K562 (cell line): ENCODE results near the gene ZBTB8A. TPM values are rescaled to one million over a fixed set of nuclear protein-coding genes. Genes with fewer than 3 reads are reported as not detected.

Source experiments
- ATAC-seq: fragments of 200-7000 bp; cut with Tn5 transposase; 3 replicates; pipeline ENCODE4 v1.9.1; 2020; ENCODE audit warnings: moderate library complexity
- BruUV-seq: library from RNA; stranded (reverse); fragments of 400-500 nt; replicated peaks from 2 replicates; lab custom pipeline; 2021; lab: Mats Ljungman, UMichigan
- CTCF ChIA-PET: fragments of 300-600 bp; formaldehyde crosslinking; extraction: SDS; loops from one replicate; lab custom pipeline; 2021; ENCODE audit warnings: low intra/inter-chr PET ratio; lab: Yijun Ruan, JAX
- POLR2A ChIA-PET: fragments of 300-600, 350-650 bp; sonication (Branson Sonifier 250); formaldehyde crosslinking; extraction: SDS; loops from one replicate; lab custom pipeline; 2021; ENCODE audit warnings: antibody characterized with exemption, inconsistent platforms; lab: Yijun Ruan, JAX
- DNase-seq, 4 experiments: peaks; one replicate each; pipeline versions ENCODE4 v3.0.0 to v3.0.0-alpha.2; 2011 to 2018; ENCODE audit warnings: low spot score in 3 of 4, mixed read lengths in 3 of 4; ENCODE audit errors: extremely low read depth in 1 of 4
- FAIRE-seq: peaks from 2 replicates; lab custom pipeline; 2011; peaks lifted over from hg19 to GRCh38; lab: Jason Lieb, UNC
- H2AFZ ChIP-seq: 2 replicates; pipeline ENCODE4 v1.6.0; 2011; ENCODE audit warnings: low read depth, low read length, control low read depth, inconsistent platforms
- H3K27ac ChIP-seq: fragments of 200-600 bp; 3 replicates; pipeline ENCODE4 v1.8.0; 2011; ENCODE audit warnings: low read depth, mild to moderate bottlenecking, control low read depth, inconsistent platforms, low read length, moderate library complexity, mixed read lengths; ENCODE audit errors: extremely low read depth
- H3K27me3 ChIP-seq, 2 experiments: fragments of 300-600 bp in 1 of 2; 2 replicates in 1 of 2; 3 replicates in 1 of 2; pipeline versions ENCODE4 v1.6.0 to v1.8.0; 2011; ENCODE audit warnings: inconsistent platforms in 2 of 2, low read length in 2 of 2, mild to moderate bottlenecking in 1 of 2, mixed read lengths in 1 of 2, moderate library complexity in 1 of 2; ENCODE audit not compliant: control insufficient read depth in 2 of 2, insufficient read depth in 2 of 2
- H3K36me3 ChIP-seq: fragments of 300-600 bp; 3 replicates; pipeline ENCODE4 v1.8.0; 2011; ENCODE audit warnings: mild to moderate bottlenecking, low read length, inconsistent platforms; ENCODE audit not compliant: control insufficient read depth, insufficient read depth
- H3K4me1 ChIP-seq, 2 experiments: fragments of 200-600 bp in 1 of 2; replicated peaks in 1 of 2; 2 replicates in 1 of 2; 3 replicates in 1 of 2; pipeline versions ENCODE4 v1.5.1 to v1.8.0; 2011; ENCODE audit warnings: inconsistent platforms in 2 of 2, low read length in 2 of 2, mild to moderate bottlenecking in 1 of 2, mixed read lengths in 1 of 2, moderate library complexity in 1 of 2; ENCODE audit not compliant: control insufficient read depth in 2 of 2, insufficient read depth in 2 of 2
- H3K4me2 ChIP-seq: 2 replicates; pipeline ENCODE4 v1.6.1; 2011; ENCODE audit warnings: low read length, control low read depth, inconsistent platforms, mixed read lengths; ENCODE audit not compliant: insufficient read depth
- H3K4me3 ChIP-seq: fragments of 200-600 bp; sonication (generic), shearing (Covaris generic); 2 replicates; pipeline ENCODE4 v1.5.1; 2016; ENCODE audit warnings: control low read depth, inconsistent platforms
- H3K79me2 ChIP-seq: fragments of 200-600 bp; 3 replicates; pipeline ENCODE4 v1.8.0; 2011; ENCODE audit warnings: low read length, inconsistent platforms; ENCODE audit not compliant: control insufficient read depth, insufficient read depth
- H3K9ac ChIP-seq, 2 experiments: 2 replicates each; pipeline versions ENCODE4 v1.6.0 to v1.6.1; 2011; ENCODE audit warnings: low read depth in 2 of 2, low read length in 2 of 2, control low read depth in 1 of 2, inconsistent platforms in 1 of 2, mild to moderate bottlenecking in 1 of 2, mixed read lengths in 1 of 2; ENCODE audit not compliant: insufficient read depth in 1 of 2
- H3K9me1 ChIP-seq: one replicate; pipeline ENCODE4 v1.6.0; 2011; ENCODE audit warnings: inconsistent platforms, mild to moderate bottlenecking, low read length, moderate library complexity; ENCODE audit not compliant: control insufficient read depth, insufficient read depth
- H3K9me3 ChIP-seq: replicated peaks from 2 replicates; pipeline ENCODE4 v1.5.1; 2011; ENCODE audit warnings: low read depth, low read length, inconsistent platforms; ENCODE audit not compliant: control insufficient read depth, insufficient read depth
- H4K20me1 ChIP-seq: replicated peaks from 2 replicates; pipeline ENCODE4 v1.6.1; 2011; ENCODE audit warnings: low read length, inconsistent platforms, mixed read lengths; ENCODE audit not compliant: control insufficient read depth, insufficient read depth
- ARNT ChIP-seq, 2 experiments: fragments of 450-650 bp; IDR thresholded peaks; 2 replicates each; pipeline ENCODE4 v1.6.1; 2016; ENCODE audit warnings: mild to moderate bottlenecking in 1 of 2
- ATF7 ChIP-seq: fragments of 450-650 bp; IDR thresholded peaks from 2 replicates; pipeline ENCODE4 v1.7.1; 2014; ENCODE audit warnings: mild to moderate bottlenecking, moderate library complexity
- CBX1 ChIP-seq: sonication (generic); IDR thresholded peaks from 2 replicates; pipeline ENCODE4 v1.6.1; 2016; ENCODE audit warnings: antibody characterized with exemption, low read depth, mild to moderate bottlenecking
- ESRRA ChIP-seq: fragments of 450-650 bp; IDR thresholded peaks from 2 replicates; pipeline ENCODE4 v1.6.1; 2014; ENCODE audit warnings: low read depth, mild to moderate bottlenecking, moderate library complexity, borderline replicate concordance
- FOXA3 ChIP-seq, 2 experiments: fragments of 450-650 bp in 1 of 2; sonication (generic) in 1 of 2; formaldehyde crosslinking; IDR thresholded peaks in 1 of 2; conservative IDR thresholded peaks in 1 of 2; 2 replicates each; pipeline versions ENCODE4 v1.4.0 to v1.8.0; 2020 to 2022; ENCODE audit warnings: mild to moderate bottlenecking in 2 of 2, missing genetic modification reagents in 1 of 2
- FOXK2 ChIP-seq, 2 experiments: fragments of 450-650 bp; IDR thresholded peaks in 1 of 2; conservative IDR thresholded peaks in 1 of 2; 2 replicates each; pipeline ENCODE4 v1.6.1; 2016; ENCODE audit warnings: low read depth in 2 of 2, mild to moderate bottlenecking in 1 of 2
- HMG20A ChIP-seq: fragments of 450-650 bp; formaldehyde crosslinking; conservative IDR thresholded peaks from 2 replicates; pipeline ENCODE4 v1.4.0; 2020; ENCODE audit warnings: mild to moderate bottlenecking, mixed read lengths
- HNRNPL ChIP-seq: fragments of 200-400 bp; formaldehyde crosslinking; IDR thresholded peaks from 2 replicates; pipeline ENCODE4 v1.6.1; 2017; ENCODE audit warnings: low read depth, mild to moderate bottlenecking, low read length
- MAZ ChIP-seq, 2 experiments: fragments of 450-650 bp in 1 of 2; sonication (generic) in 1 of 2; formaldehyde crosslinking; IDR thresholded peaks in 1 of 2; conservative IDR thresholded peaks in 1 of 2; 2 replicates each; pipeline versions ENCODE4 v1.4.0 to v1.5.0; 2020; ENCODE audit warnings: mild to moderate bottlenecking in 1 of 2, missing genetic modification reagents in 1 of 2
- MCM2 ChIP-seq: fragments of 450-650 bp; IDR thresholded peaks from 2 replicates; pipeline ENCODE4 v1.6.1; 2017; ENCODE audit warnings: low read depth, mild to moderate bottlenecking
- MEIS2 ChIP-seq: fragments of 450-650 bp; IDR thresholded peaks from 2 replicates; pipeline ENCODE4 v1.6.1; 2014; ENCODE audit warnings: mild to moderate bottlenecking; ENCODE audit not compliant: partially characterized antibody
- NRF1 ChIP-seq, 2 experiments: fragments of 450-650 bp; IDR thresholded peaks in 1 of 2; conservative IDR thresholded peaks in 1 of 2; 2 replicates each; pipeline ENCODE4 v1.6.1; 2014; ENCODE audit warnings: mild to moderate bottlenecking in 2 of 2
- PRPF4 ChIP-seq: fragments of 200-400 bp; formaldehyde crosslinking; IDR thresholded peaks from one replicate; pipeline ENCODE4 v1.6.1; 2017; ENCODE audit warnings: low read length, low read depth, mild to moderate bottlenecking; ENCODE audit not compliant: insufficient read depth, poor library complexity, severe bottlenecking
- RB1 ChIP-seq: fragments of 450-650 bp; IDR thresholded peaks from 2 replicates; pipeline ENCODE4 v1.6.1; 2017; ENCODE audit warnings: low read depth, mild to moderate bottlenecking
- RBM39 ChIP-seq: fragments of 200-400 bp; formaldehyde crosslinking; optimal IDR thresholded peaks from 2 replicates; pipeline ENCODE3; 2018; ENCODE audit warnings: low read depth, low read length
- STAG1 ChIP-seq: sonication (generic); formaldehyde crosslinking; IDR thresholded peaks from 2 replicates; pipeline ENCODE4 v1.5.0; 2020; ENCODE audit warnings: missing genetic modification reagents, borderline replicate concordance
- STAT5A ChIP-seq: IDR thresholded peaks from 2 replicates; pipeline ENCODE4 v1.6.1; 2012; ENCODE audit warnings: low read length, inconsistent platforms, borderline replicate concordance
- SUPT5H ChIP-seq: fragments of 450-650 bp; IDR thresholded peaks from 2 replicates; pipeline ENCODE4 v1.6.1; 2016
- WGBS: fragments of 100-300 bp; shearing (Covaris generic); methylation state at CpG from one replicate; pipeline ENCODE4 v1.1.6; 2016; ENCODE audit warnings: low coverage, mixed read lengths; ENCODE audit not compliant: insufficient coverage; ENCODE audit errors: missing lambda C conversion rate; 5-methylcytosine and 5-hydroxymethylcytosine counted together
- in situ Hi-C: fragments of 300-500 bp; cut with MboI; formaldehyde crosslinking; loops from 4 replicates; pipeline ENCODE4 v1.15.0; 2018; ENCODE audit warnings: inconsistent platforms, mixed read lengths
- intact Hi-C: fragments of 100-400 bp; cut with micrococcal nuclease; formaldehyde crosslinking; loops from 2 replicates; pipeline ENCODE4 v1.14.2; 2022
- polyA plus RNA-seq, 8 experiments: library from polyadenylated mRNA; depleted of rRNA in 4 of 8; stranded (reverse) in 5 of 8; unstranded in 3 of 8; fragments of >200 nt; fragmentation: Nextera tagmentation in 2 of 8; fragmentation: Illumina TruSeq in 1 of 8; extraction: Ambion mirVana in 2 of 8; extraction: Trizol in 1 of 8; gene quantifications; 2 replicates each; pipeline versions ENCODE4 v1.2.1 to v1.2.3, GENCODE V29; 2011 to 2014; ENCODE audit warnings: inconsistent platforms in 1 of 8, missing spikeins in 1 of 8
- total RNA-seq, 7 experiments: library from RNA; depleted of rRNA in 6 of 7; stranded (reverse); fragments of >200 nt in 6 of 7; fragmentation: Illumina TruSeq in 2 of 7; extraction: Trizol in 2 of 7; gene quantifications; 2 replicates each; pipeline versions ENCODE4 v1.2.1 to v1.2.3, GENCODE V29; 2011 to 2021; ENCODE audit warnings: low replicate concordance in 1 of 7
- TF ChIP-seq, protein P1 (sequence below), 2 experiments: IDR thresholded peaks in 1 of 2; conservative IDR thresholded peaks in 1 of 2; 2 replicates each; pipeline ENCODE4 v1.6.1; 2016; ENCODE audit warnings: low read depth in 2 of 2, mild to moderate bottlenecking in 1 of 2, missing compliant biosample characterization in 1 of 2, missing genetic modification characterization in 1 of 2, moderate library complexity in 1 of 2
- TF ChIP-seq, protein P2 (sequence below): fragments of 450-650 bp; IDR thresholded peaks from 2 replicates; pipeline ENCODE4 v1.6.1; 2016

The ZBTB8A gene
- total and polyA plus RNA-seq, 9 of the 15 experiments (the other 6 are each of a cell fraction or from before 2014, with no cell fraction given), result 0.01 to 0.64 (median 0.09) TPM

DNA sequence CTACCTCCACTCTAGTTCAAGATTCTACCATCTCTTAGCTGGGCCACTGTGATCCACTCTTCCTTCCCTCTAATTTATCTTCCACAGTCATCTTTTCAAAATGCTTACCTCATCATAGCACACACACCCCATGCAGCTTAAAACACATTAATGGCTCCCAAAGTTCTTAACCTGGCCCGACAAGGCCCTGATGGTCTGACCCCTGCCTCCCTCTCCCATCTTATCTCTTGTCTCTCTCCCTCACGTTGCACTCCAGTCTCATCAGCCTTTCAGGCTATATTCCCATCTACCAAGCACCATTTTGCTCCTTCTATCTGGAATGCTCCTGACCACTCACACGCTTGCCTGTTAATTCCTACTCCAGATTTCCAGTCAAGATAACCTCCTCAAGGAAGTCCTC, 2.5 kb upstream of the ZBTB8A start:
- DNase-seq (peak in 2 of 4 experiments; percentile 42 to 46), ATAC-seq (peak; percentile 74), FAIRE-seq (no peak)
- H3K9me1 ChIP-seq, result no peaks in the 10 kb centered on the region
- H3K79me2 ChIP-seq, result no peaks in the 10 kb centered on the region
- no peak overlapping the region for H3K4me3 ChIP-seq
- ChIA-PET POLR2A (interaction anchor here (0.8 to 1.5 kb wide), 3 partner anchors 11 to 41 kb away, joined by 4 to 5 read pairs (median 5); no protein-coding TSS in a partner anchor), CTCF (no interaction called here)
- in situ Hi-C loops, result no loop called here
- no peak overlapping the region for H3K9ac ChIP-seq
- no peaks in the 10 kb centered on the region for H3K36me3 ChIP-seq
- peaks cover 41 to 47% of the 10 kb centered on the region in 2 experiments for H3K27me3 ChIP-seq
- H3K27ac ChIP-seq, result no peak overlapping the region
- 2% methylated on average over 3 of the region's 3 CpGs for WGBS
- peaks cover 9 to 12% of the 10 kb centered on the region in 2 experiments for H3K4me1 ChIP-seq
- BruUV-seq, result no TSS peak
- intact Hi-C loops, result no loop called here
- peak overlapping the region; percentile 58 for H3K4me2 ChIP-seq
- no peak overlapping the region for H2AFZ ChIP-seq
- H4K20me1 ChIP-seq, result no peaks in the 10 kb centered on the region
- H3K9me3 ChIP-seq, result no peaks in the 10 kb centered on the region
- TF ChIP-seq MEIS2 (peak; percentile 31), HNRNPL (no peak), STAT5A (no peak), STAG1 (CRISPR knock-in tag) (no peak), CBX1 (no peak), FOXA3 (CRISPR knock-in tag; conservative IDR thresholded peaks at IDR 0.05 in 1 of 2, IDR thresholded peaks at IDR 0.05 in 1 of 2) (0 out of 4 replicates have a peak, but pooled peaks of 1 of the 2 experiments have one; percentile 15), HMG20A (CRISPR knock-in tag) (no peak), FOXK2 (conservative IDR thresholded peaks at IDR 0.05 in 1 of 2, IDR thresholded peaks at IDR 0.05 in 1 of 2; ENCODE audit: low read depth in 2 of 2) (no peak), NRF1 (conservative IDR thresholded peaks at IDR 0.05 in 1 of 2, IDR thresholded peaks at IDR 0.05 in 1 of 2) (0 out of 4 replicates have a peak, but pooled peaks of 1 of the 2 experiments have one; percentile 12), ARNT (IDR thresholded peaks at IDR 0.05) (0 out of 4 replicates have a peak, but pooled peaks of 1 of the 2 experiments have one; percentile 51), MAZ (CRISPR knock-in tag; conservative IDR thresholded peaks at IDR 0.05 in 1 of 2, IDR thresholded peaks at IDR 0.05 in 1 of 2) (0 out of 4 replicates have a peak, but pooled peaks of 1 of the 2 experiments have one; percentile 23), SUPT5H (no peak), ESRRA (0 out of 2 replicates have a peak, but pooled peaks have one; percentile 34), RB1 (no peak), PRPF4 (no peak), ATF7 (peak; percentile 78), RBM39 (no peak), MCM2 (no peak)
- TF ChIP-seq, protein P1, sequence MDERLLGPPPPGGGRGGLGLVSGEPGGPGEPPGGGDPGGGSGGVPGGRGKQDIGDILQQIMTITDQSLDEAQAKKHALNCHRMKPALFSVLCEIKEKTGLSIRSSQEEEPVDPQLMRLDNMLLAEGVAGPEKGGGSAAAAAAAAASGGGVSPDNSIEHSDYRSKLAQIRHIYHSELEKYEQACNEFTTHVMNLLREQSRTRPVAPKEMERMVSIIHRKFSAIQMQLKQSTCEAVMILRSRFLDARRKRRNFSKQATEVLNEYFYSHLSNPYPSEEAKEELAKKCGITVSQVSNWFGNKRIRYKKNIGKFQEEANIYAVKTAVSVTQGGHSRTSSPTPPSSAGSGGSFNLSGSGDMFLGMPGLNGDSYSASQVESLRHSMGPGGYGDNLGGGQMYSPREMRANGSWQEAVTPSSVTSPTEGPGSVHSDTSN (CRISPR knock-in tag; IDR thresholded peaks at IDR 0.05; ENCODE audit: low read depth), result no peak
- TF ChIP-seq, protein P1 (tag; conservative IDR thresholded peaks at IDR 0.05; ENCODE audit: low read depth), result no peak
- TF ChIP-seq, protein P2, sequence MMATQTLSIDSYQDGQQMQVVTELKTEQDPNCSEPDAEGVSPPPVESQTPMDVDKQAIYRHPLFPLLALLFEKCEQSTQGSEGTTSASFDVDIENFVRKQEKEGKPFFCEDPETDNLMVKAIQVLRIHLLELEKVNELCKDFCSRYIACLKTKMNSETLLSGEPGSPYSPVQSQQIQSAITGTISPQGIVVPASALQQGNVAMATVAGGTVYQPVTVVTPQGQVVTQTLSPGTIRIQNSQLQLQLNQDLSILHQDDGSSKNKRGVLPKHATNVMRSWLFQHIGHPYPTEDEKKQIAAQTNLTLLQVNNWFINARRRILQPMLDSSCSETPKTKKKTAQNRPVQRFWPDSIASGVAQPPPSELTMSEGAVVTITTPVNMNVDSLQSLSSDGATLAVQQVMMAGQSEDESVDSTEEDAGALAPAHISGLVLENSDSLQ, result peak; percentile 40; the same call in 1 of the 2 replicates
